ENCODE measurements around the gene QKI. TPM values are rescaled to one million over a fixed set of nuclear protein-coding genes. Genes with fewer than 3 reads are reported as not detected.

Gene QKI
- total and polyA plus RNA-seq, 2 experiments from 2014 or later, result 148 to 503 TPM

- Histone ChIP-seq H3K27ac (peak overlapping the region; percentile 44), H3K4me1 (ENCODE audit: low read depth) (peaks cover 76% of the 10 kb centered on the region), H3K9me3 (ENCODE audit: low read depth) (no peaks in the 10 kb centered on the region), H3K4me3 (no peak overlapping the region), H3K36me3 (peaks cover 3% of the 10 kb centered on the region), H3K27me3 (no peaks in the 10 kb centered on the region)
- no peak for TF ChIP-seq CTCF (IDR thresholded peaks at IDR 0.05; ENCODE audit: low read depth, low read length)
- DNase-seq (ENCODE audit: low read depth in 1 of 2, low spot score in 1 of 2), result no peak
Observed at GRCh38 chr6:163531122-163531521, 116.6 kb downstream of the QKI start.

- peaks cover 12% of the 10 kb centered on the region for H3K36me3 ChIP-seq
- no peaks in the 10 kb centered on the region for H3K9me3 ChIP-seq (ENCODE audit: low read depth)
- no peaks in the 10 kb centered on the region for H3K27me3 ChIP-seq
- H3K27ac ChIP-seq, result peak overlapping the region; percentile 42
- no peak for DNase-seq (ENCODE audit: low read depth in 1 of 2, low spot score in 1 of 2)
- no peak for TF ChIP-seq CTCF (IDR thresholded peaks at IDR 0.05; ENCODE audit: low read depth, low read length)
- no peak overlapping the region for H3K4me3 ChIP-seq
- peaks cover 64% of the 10 kb centered on the region for H3K4me1 ChIP-seq (ENCODE audit: low read depth)
Observed at GRCh38 chr6:163532526-163533078, 118.1 kb downstream of the QKI start.

- Histone ChIP-seq H3K4me1 (ENCODE audit: low read depth) (peaks cover 61% of the 10 kb centered on the region), H3K9me3 (ENCODE audit: low read depth) (no peaks in the 10 kb centered on the region), H3K27ac (peak overlapping the region; percentile 38), H3K36me3 (peaks cover 12% of the 10 kb centered on the region), H3K4me3 (no peak overlapping the region), H3K27me3 (no peaks in the 10 kb centered on the region)
- peak in 1 of 2 donors; percentile 90 for DNase-seq (ENCODE audit: low read depth in 1 of 2, low spot score in 1 of 2)
- no peak for TF ChIP-seq CTCF (IDR thresholded peaks at IDR 0.05; ENCODE audit: low read depth, low read length)
Observed at GRCh38 chr6:163533443-163533842, 118.9 kb downstream of the QKI start.

- no peaks in the 10 kb centered on the region for H3K9me3 ChIP-seq (ENCODE audit: low read depth)
- peak overlapping the region; percentile 59 for H3K27ac ChIP-seq
- peak in 1 of 2 donors; percentile 41 for DNase-seq (ENCODE audit: low read depth in 1 of 2, low spot score in 1 of 2)
- no peaks in the 10 kb centered on the region for H3K27me3 ChIP-seq
- no peak overlapping the region for H3K4me3 ChIP-seq
- peaks cover 12% of the 10 kb centered on the region for H3K36me3 ChIP-seq
- peaks cover 42% of the 10 kb centered on the region for H3K4me1 ChIP-seq (ENCODE audit: low read depth)
- no peak for TF ChIP-seq CTCF (IDR thresholded peaks at IDR 0.05; ENCODE audit: low read depth, low read length)
Observed at GRCh38 chr6:163536770-163537169, 122.3 kb downstream of the QKI start.

GRCh38 chr6:163538331-163538730 lies 123.8 kb downstream of the QKI start:
- TF ChIP-seq CTCF (IDR thresholded peaks at IDR 0.05; ENCODE audit: low read depth, low read length), result no peak
- H3K9me3 ChIP-seq (ENCODE audit: low read depth), result no peaks in the 10 kb centered on the region
- no peak for DNase-seq (ENCODE audit: low read depth in 1 of 2, low spot score in 1 of 2)
- H3K27ac ChIP-seq, result peak overlapping the region; percentile 59
- H3K4me1 ChIP-seq (ENCODE audit: low read depth), result peaks cover 36% of the 10 kb centered on the region
- no peak overlapping the region for H3K4me3 ChIP-seq
- H3K27me3 ChIP-seq, result no peaks in the 10 kb centered on the region
- H3K36me3 ChIP-seq, result peaks cover 12% of the 10 kb centered on the region

All from cardiac muscle cell (in vitro differentiated cells and primary cell).